ENCODE results near the gene LEP. TPM values are rescaled to one million over a fixed set of nuclear protein-coding genes. Genes with fewer than 3 reads are reported as not detected.
"Not testable (repeated sequence)": the region's sequence is repeated elsewhere in the genome, so short reads cannot be mapped to it uniquely, and the experiment has no call there.

The LEP gene
- total and polyA plus RNA-seq, 2 experiments from 2014 or later: not detected

GRCh38 chr7:128287556-128287955 is 46.5 kb downstream of the LEP start:
- no peaks in the 10 kb centered on the region for H3K9me3 ChIP-seq (ENCODE audit: low read depth)
- no peaks in the 10 kb centered on the region for H3K27me3 ChIP-seq
- H3K4me1 ChIP-seq (ENCODE audit: low read depth): no peaks in the 10 kb centered on the region
- H3K36me3 ChIP-seq: no peaks in the 10 kb centered on the region
- H3K27ac ChIP-seq: no peak overlapping the region
- no peak overlapping the region for H3K4me3 ChIP-seq
- no peak for DNase-seq (ENCODE audit: low read depth in 1 of 2, low spot score in 1 of 2)
- TF ChIP-seq CTCF (IDR thresholded peaks at IDR 0.05; ENCODE audit: low read depth, low read length): no peak

GRCh38 chr7:128298004-128298403 is 56.9 kb downstream of the LEP start:
- H3K9me3 ChIP-seq (ENCODE audit: low read depth); DNase-seq (ENCODE audit: low read depth in 1 of 2, low spot score in 1 of 2); H3K27me3 ChIP-seq; H3K27ac ChIP-seq; H3K4me3 ChIP-seq; H3K36me3 ChIP-seq; H3K4me1 ChIP-seq (ENCODE audit: low read depth): not testable (repeated sequence)

- Histone ChIP-seq H3K27ac (no peak overlapping the region), H3K36me3 (peaks cover 5% of the 10 kb centered on the region), H3K9me3 (ENCODE audit: low read depth) (no peaks in the 10 kb centered on the region), H3K27me3 (no peaks in the 10 kb centered on the region), H3K4me1 (ENCODE audit: low read depth) (no peaks in the 10 kb centered on the region), H3K4me3 (no peak overlapping the region)
- no peak for TF ChIP-seq CTCF (IDR thresholded peaks at IDR 0.05; ENCODE audit: low read depth, low read length)
- no peak for DNase-seq (ENCODE audit: low read depth in 1 of 2, low spot score in 1 of 2)
Measured at GRCh38 chr7:128299109-128299607, 58.1 kb downstream of the LEP start.

GRCh38 chr7:128302139-128302538 is 61.1 kb downstream of the LEP start:
- Histone ChIP-seq H3K27me3 (no peaks in the 10 kb centered on the region), H3K9me3 (ENCODE audit: low read depth) (no peaks in the 10 kb centered on the region), H3K27ac (no peak overlapping the region), H3K4me3 (no peak overlapping the region), H3K36me3 (peaks cover 16% of the 10 kb centered on the region), H3K4me1 (ENCODE audit: low read depth) (no peaks in the 10 kb centered on the region)
- TF ChIP-seq CTCF (IDR thresholded peaks at IDR 0.05; ENCODE audit: low read depth, low read length): no peak
- no peak for DNase-seq (ENCODE audit: low read depth in 1 of 2, low spot score in 1 of 2)

GRCh38 chr7:128303133-128303532 is 62.1 kb downstream of the LEP start:
- Histone ChIP-seq H3K36me3 (peaks cover 17% of the 10 kb centered on the region), H3K27ac (no peak overlapping the region), H3K27me3 (no peaks in the 10 kb centered on the region), H3K4me1 (ENCODE audit: low read depth) (no peaks in the 10 kb centered on the region), H3K9me3 (ENCODE audit: low read depth) (no peaks in the 10 kb centered on the region), H3K4me3 (no peak overlapping the region)
- DNase-seq (ENCODE audit: low read depth in 1 of 2, low spot score in 1 of 2): no peak
- no peak for TF ChIP-seq CTCF (IDR thresholded peaks at IDR 0.05; ENCODE audit: low read depth, low read length)

- no peak for DNase-seq (ENCODE audit: low read depth in 1 of 2, low spot score in 1 of 2)
- Histone ChIP-seq H3K36me3 (peaks cover 17% of the 10 kb centered on the region), H3K27ac (no peak overlapping the region), H3K27me3 (no peaks in the 10 kb centered on the region), H3K4me3 (no peak overlapping the region), H3K4me1 (ENCODE audit: low read depth) (no peaks in the 10 kb centered on the region), H3K9me3 (ENCODE audit: low read depth) (no peaks in the 10 kb centered on the region)
- TF ChIP-seq CTCF (IDR thresholded peaks at IDR 0.05; ENCODE audit: low read depth, low read length): no peak
Measured at GRCh38 chr7:128303643-128304042, 62.6 kb downstream of the LEP start.

Measured in cardiac muscle cell (in vitro differentiated cells and primary cell).